KMS-11 (cell line): ENCODE results near the gene TMED6.

ENCODE experiments used
- H2AFZ ChIP-seq: fragments of 200-600 bp; sonication (generic); 2 replicates; pipeline ENCODE4 v1.6.1; 2016; ENCODE audit warnings: antibody characterized with exemption, mixed run types, low read depth
- H3K27ac ChIP-seq: fragments of 200-600 bp; sonication (generic); 2 replicates; pipeline ENCODE4 v1.6.1; 2016; ENCODE audit warnings: mild to moderate bottlenecking, mixed run types
- H3K27me3 ChIP-seq: fragments of 200-600 bp; sonication (generic); 2 replicates; pipeline ENCODE4 v1.6.1; 2017; ENCODE audit warnings: mild to moderate bottlenecking, low read depth, mixed run types, moderate library complexity; ENCODE audit not compliant: insufficient read depth
- H3K36me3 ChIP-seq: fragments of 200-600 bp; sonication (generic); 2 replicates; pipeline ENCODE4 v1.6.1; 2017; ENCODE audit warnings: mild to moderate bottlenecking, mixed run types; ENCODE audit not compliant: insufficient read depth
- H3K4me1 ChIP-seq: fragments of 200-600 bp; sonication (generic); 2 replicates; pipeline ENCODE4 v1.6.1; 2016; ENCODE audit warnings: mild to moderate bottlenecking, low read depth, mixed run types; ENCODE audit not compliant: poor library complexity, severe bottlenecking
- H3K4me2 ChIP-seq: fragments of 200-600 bp; sonication (generic); 2 replicates; pipeline ENCODE4 v1.7.0; 2016; ENCODE audit warnings: mild to moderate bottlenecking, mixed run types
- H3K4me3 ChIP-seq: fragments of 200-600 bp; sonication (generic); IDR thresholded peaks from 2 replicates; pipeline ENCODE4 v1.6.1; 2017; ENCODE audit warnings: low read depth, low read length, mixed read lengths; ENCODE audit not compliant: insufficient read depth
- H3K79me2 ChIP-seq: fragments of 200-600 bp; sonication (generic); 2 replicates; pipeline ENCODE4 v1.6.1; 2016; ENCODE audit warnings: low read depth, mixed run types; ENCODE audit not compliant: insufficient read depth
- H3K9ac ChIP-seq: fragments of 200-600 bp; sonication (generic); 2 replicates; pipeline ENCODE4 v1.6.1; 2016; ENCODE audit warnings: mild to moderate bottlenecking, mixed run types
- H4K20me1 ChIP-seq: fragments of 200-600 bp; sonication (generic); 2 replicates; pipeline ENCODE4 v1.6.1; 2016; ENCODE audit warnings: mild to moderate bottlenecking, mixed run types; ENCODE audit not compliant: insufficient read depth
- CTCF ChIP-seq: fragments of 200-600 bp; sonication (generic); conservative IDR thresholded peaks from 2 replicates; pipeline ENCODE4 v1.6.1; 2017; ENCODE audit warnings: low read depth, mild to moderate bottlenecking, antibody characterized with exemption, low read length, moderate library complexity, mixed read lengths

TMED6 gene

DNA sequence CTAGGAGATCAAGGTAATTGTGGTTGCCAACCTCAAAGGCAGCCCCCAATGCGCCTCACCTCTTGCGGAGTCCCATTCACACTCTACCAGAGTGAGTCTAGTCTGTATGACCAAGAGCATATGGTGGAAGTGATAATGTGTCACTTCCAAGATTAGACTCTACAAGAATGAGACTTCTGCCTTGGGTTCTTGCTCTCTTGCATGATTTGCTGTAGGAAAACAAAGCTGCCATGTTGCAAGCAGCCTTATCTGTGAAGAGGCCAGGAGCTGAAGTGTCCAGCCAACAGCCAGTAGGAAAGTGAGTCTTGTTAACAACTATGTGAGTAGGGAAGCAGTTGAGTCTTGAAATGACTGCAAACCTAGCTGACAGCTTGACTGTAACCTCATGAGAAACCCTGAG lies 30.8 kb upstream of the TMED6 start:
- Histone ChIP-seq H2AFZ (no peak overlapping the region), H4K20me1 (no peaks in the 10 kb centered on the region), H3K4me3 (no peak overlapping the region), H3K36me3 (no peaks in the 10 kb centered on the region; the same call in 1 of the 2 replicates), H3K4me2 (no peak overlapping the region), H3K79me2 (peaks cover 29% of the 10 kb centered on the region), H3K27ac (no peak overlapping the region), H3K4me1 (peaks cover 17% of the 10 kb centered on the region), H3K9ac (no peak overlapping the region), H3K27me3 (no peaks in the 10 kb centered on the region)
- no peak for TF ChIP-seq CTCF

- H2AFZ ChIP-seq: no peak overlapping the region
- no peaks in the 10 kb centered on the region for H3K27me3 ChIP-seq
- H4K20me1 ChIP-seq: no peaks in the 10 kb centered on the region
- no peak overlapping the region for H3K9ac ChIP-seq
- no peak overlapping the region for H3K4me2 ChIP-seq
- no peak overlapping the region for H3K27ac ChIP-seq
- H3K36me3 ChIP-seq: no peaks in the 10 kb centered on the region; the same call in 1 of the 2 replicates
- no peak overlapping the region for H3K4me3 ChIP-seq
- no peak for TF ChIP-seq CTCF
- H3K4me1 ChIP-seq: peaks cover 13% of the 10 kb centered on the region
- peaks cover 29% of the 10 kb centered on the region for H3K79me2 ChIP-seq
Measured at GRCh38 chr16:69381231-69381630, 29.6 kb upstream of the TMED6 start.

DNA sequence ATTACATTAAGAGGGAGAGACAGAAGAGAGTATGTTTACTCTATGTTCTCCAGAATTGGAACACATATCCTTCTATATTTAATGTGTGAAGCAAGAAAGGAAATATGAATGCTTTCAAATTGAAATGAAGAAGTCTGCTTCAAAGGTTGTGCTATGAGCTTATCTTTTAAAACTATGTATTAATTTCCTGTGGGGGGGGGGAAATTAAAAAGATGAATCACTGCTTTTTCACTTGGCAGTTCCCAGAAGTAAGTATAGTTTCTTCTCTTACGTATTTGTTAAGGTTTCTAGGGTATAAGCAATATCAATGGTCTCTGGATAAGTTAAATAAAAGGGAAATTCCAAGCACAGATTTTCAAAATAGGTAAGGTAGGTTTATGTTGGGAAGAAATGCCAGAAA lies 27.2 kb upstream of the TMED6 start:
- Histone ChIP-seq H3K4me2 (no peak overlapping the region), H3K27ac (no peak overlapping the region), H3K79me2 (peaks cover 14% of the 10 kb centered on the region; the same call in 1 of the 2 replicates), H3K27me3 (no peaks in the 10 kb centered on the region), H3K4me1 (peaks cover 1% of the 10 kb centered on the region), H2AFZ (no peak overlapping the region), H3K9ac (no peak overlapping the region), H3K36me3 (no peaks in the 10 kb centered on the region; the same call in 1 of the 2 replicates), H4K20me1 (no peaks in the 10 kb centered on the region), H3K4me3 (no peak overlapping the region)
- TF ChIP-seq CTCF: no peak

- TF ChIP-seq CTCF: no peak
- peaks cover 7% of the 10 kb centered on the region; the same call in 1 of the 2 replicates for H3K79me2 ChIP-seq
- H2AFZ ChIP-seq: no peak overlapping the region
- H3K4me3 ChIP-seq: no peak overlapping the region
- H4K20me1 ChIP-seq: no peaks in the 10 kb centered on the region
- H3K4me1 ChIP-seq: no peaks in the 10 kb centered on the region
- H3K36me3 ChIP-seq: no peaks in the 10 kb centered on the region; the same call in 1 of the 2 replicates
- no peak overlapping the region for H3K4me2 ChIP-seq
- H3K27ac ChIP-seq: no peak overlapping the region
- H3K9ac ChIP-seq: no peak overlapping the region
- no peaks in the 10 kb centered on the region for H3K27me3 ChIP-seq
Measured at GRCh38 chr16:69378036-69378435, 26.4 kb upstream of the TMED6 start.
